Measurements from ENCODE around the gene MBLAC1.

GRCh38 chr7:100102950-100103840, 23.6 kb upstream of the MBLAC1 start:
- TF ChIP-seq CTCF (IDR thresholded peaks at IDR 0.05) (no peak), POLR2A (IDR thresholded peaks at IDR 0.05) (no peak)
